ENCODE measurements around the gene TMED1. TPM values are rescaled to one million over a fixed set of nuclear protein-coding genes. Genes with fewer than 3 reads are reported as not detected.

Gene TMED1
- total and polyA plus RNA-seq, 2 of the 4 experiments (the other 2 are of a cell fraction) = 37.6 to 41.4 TPM

- H3K9me1 ChIP-seq (ENCODE audit: insufficient read depth, low read length) = peaks cover 6% of the 10 kb centered on the region; the same call in 1 of the 2 replicates
- dilution Hi-C loops (cut with HindIII; ENCODE audit: low sequenced_read_pairs, unreplicated experiment) = no loop called here
- H3K36me3 ChIP-seq (ENCODE audit: control insufficient read depth, insufficient read depth, low read length) = peaks cover 56% of the 10 kb centered on the region
- no peaks in the 10 kb centered on the region for H3K9me3 ChIP-seq (ENCODE audit: control insufficient read depth, insufficient read depth, low read length)
- H2BK5ac ChIP-seq (ENCODE audit: low read depth, low read length, poor library complexity, severe bottlenecking) = no peak overlapping the region
- TF ChIP-seq MAFK (IDR thresholded peaks at IDR 0.05; ENCODE audit: low read depth, low read length) = no peak
- WGBS, 2 experiments (ENCODE audit: extremely low coverage in 2 of 2, insufficient read length in 1 of 2) = no CpG with 5 or more reads among the region's 7 CpGs
- no peaks in the 10 kb centered on the region; the same call in 1 of the 2 replicates for H4K20me1 ChIP-seq (ENCODE audit: insufficient read depth, low read length)
- no peak overlapping the region for H3K4ac ChIP-seq (ENCODE audit: low read depth, low read length)
- no peak overlapping the region for H4K91ac ChIP-seq (ENCODE audit: insufficient read depth, low read depth, low read length)
- no peak for DNase-seq
- no peak overlapping the region for H4K8ac ChIP-seq (ENCODE audit: low read depth in 2 of 2, low read length in 2 of 2)
- no peak overlapping the region for H3K4me2 ChIP-seq (ENCODE audit: low read depth, low read length)
- no peak overlapping the region for H3K4me3 ChIP-seq (ENCODE audit: insufficient read depth, low read depth, low read length)
- H3K4me1 ChIP-seq (ENCODE audit: control insufficient read depth, insufficient read depth, low read length) = peaks cover 3% of the 10 kb centered on the region; the same call in 1 of the 2 replicates
- H3K56ac ChIP-seq (ENCODE audit: extremely low read depth, insufficient read depth, low read length) = no peak overlapping the region
- H3K18ac ChIP-seq (ENCODE audit: low read depth, low read length) = no peak overlapping the region
- CTCF ChIA-PET = no interaction called here
- no peak overlapping the region for H4K5ac ChIP-seq (ENCODE audit: low read depth, low read length)
- H3K14ac ChIP-seq (replicated peaks; ENCODE audit: low read depth, low read length) = no peak overlapping the region
- no peak overlapping the region for H2AK5ac ChIP-seq (ENCODE audit: low read depth, low read length)
- no peak overlapping the region for H2AFZ ChIP-seq (replicated peaks; ENCODE audit: low read length, poor library complexity)
- peaks cover 6 to 7% of the 10 kb centered on the region in 2 experiments; a peak in 3 of 4 replicates for H3K79me1 ChIP-seq (ENCODE audit: low read depth in 1 of 2, low read length in 2 of 2)
- no peaks in the 10 kb centered on the region for H3K27me3 ChIP-seq (ENCODE audit: control insufficient read depth, insufficient read depth, low read length)
- H2BK120ac ChIP-seq (ENCODE audit: low read depth, low read length) = no peak overlapping the region
- no peak overlapping the region for H2BK20ac ChIP-seq (ENCODE audit: low read depth, low read length)
- in situ Hi-C loops (cut with MboI; ENCODE audit: low sequenced_read_pairs) = no loop called here
- BruUV-seq (replicated peaks) = no TSS peak
- intact Hi-C loops (cut with micrococcal nuclease) = no loop called here
- no peak for ATAC-seq (ENCODE audit: low read depth)
- no peak overlapping the region for H2BK15ac ChIP-seq (ENCODE audit: low read depth, low read length)
- H3K27ac ChIP-seq (ENCODE audit: insufficient read depth, low read length) = no peak overlapping the region
- H2AK9ac ChIP-seq (replicated peaks; ENCODE audit: low read depth, low read length, poor library complexity) = no peak overlapping the region
- H3K23ac ChIP-seq (ENCODE audit: low read depth, low read length) = no peak overlapping the region
- POLR2A ChIA-PET (ENCODE audit: unreplicated experiment) = no interaction called here
- no peak overlapping the region for H3K9ac ChIP-seq (ENCODE audit: low read depth, low read length)
Observed at GRCh38 chr19:10830370-10830769, 5.6 kb downstream of the TMED1 start.
